ENCODE measurements around the gene SLC35D2. TPM values are rescaled to one million over a fixed set of nuclear protein-coding genes. Genes with fewer than 3 reads are reported as not detected.

Gene SLC35D2
- total and polyA plus RNA-seq, 7 experiments from 2014 or later = 6.1 to 20.2 (median 13.3) TPM

GRCh38 chr9:96340707-96341106, 42.8 kb downstream of the SLC35D2 start:
- DNase-seq (no peak), ATAC-seq (no peak)
- no peaks in the 10 kb centered on the region for H3K36me3 ChIP-seq (ENCODE audit: control insufficient read depth in 2 of 3, insufficient read depth in 3 of 3, low read length in 3 of 3)
- H3K4me3 Mint-ChIP-seq = no peak overlapping the region
- H3K27me3 ChIP-seq (ENCODE audit: control insufficient read depth in 2 of 2, insufficient read depth in 2 of 2, low read length in 2 of 2) = no peaks in the 10 kb centered on the region
- intact Hi-C loops (cut with micrococcal nuclease) = no loop called here
- H3K27me3 Mint-ChIP-seq = peaks cover 0 to 4% (median 0%) of the 10 kb centered on the region in 5 donors
- H3K9me3 ChIP-seq (ENCODE audit: control insufficient read depth in 2 of 3, low read length in 3 of 3) = no peaks in the 10 kb centered on the region
- no peak overlapping the region for H3K4me3 ChIP-seq (ENCODE audit: low read length)
- H3K27ac ChIP-seq (ENCODE audit: low read depth, low read length) = no peak overlapping the region
- no peak overlapping the region for H3K27ac Mint-ChIP-seq
- ChIA-PET POLR2A (interaction anchor here (0.6 kb wide), 1 partner anchor 319 kb away, joined by 3 read pairs; no protein-coding TSS in a partner anchor), CTCF (no interaction called here)
- H3K9me3 Mint-ChIP-seq = no peaks in the 10 kb centered on the region
- no peaks in the 10 kb centered on the region for H3K4me1 Mint-ChIP-seq
- H3K4me1 ChIP-seq (ENCODE audit: control insufficient read depth in 2 of 2, insufficient read depth in 2 of 2, low read length in 2 of 2) = no peaks in the 10 kb centered on the region
- H3K36me3 Mint-ChIP-seq = peaks cover 0 to 3% (median 0%) of the 10 kb centered on the region in 5 donors

DNA sequence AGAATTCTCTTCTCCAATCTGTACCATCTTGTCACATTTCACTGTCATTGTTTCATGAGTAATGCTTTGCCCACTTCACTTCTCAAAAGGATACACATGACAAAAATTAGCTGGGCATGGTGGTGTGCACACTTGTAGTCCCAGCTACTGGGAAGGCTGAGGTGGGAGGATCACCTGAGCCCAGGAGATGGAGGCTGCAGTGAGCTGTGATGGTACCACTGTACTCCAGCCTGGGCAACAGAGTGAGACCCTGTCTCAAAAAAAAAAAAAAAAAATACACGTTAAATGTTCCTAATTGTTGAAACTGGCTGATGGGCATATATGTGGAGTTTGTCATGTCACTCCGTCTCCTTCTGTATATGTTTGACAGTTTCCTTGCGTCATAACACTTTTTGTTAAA, 45.2 kb downstream of the SLC35D2 start:
- Histone ChIP-seq H3K36me3 (ENCODE audit: control insufficient read depth in 2 of 3, insufficient read depth in 3 of 3, low read length in 3 of 3) (no peaks in the 10 kb centered on the region), H3K9me3 (ENCODE audit: control insufficient read depth in 2 of 3, low read length in 3 of 3) (no peaks in the 10 kb centered on the region), H3K4me3 (ENCODE audit: low read length) (no peak overlapping the region), H3K27me3 (ENCODE audit: control insufficient read depth in 2 of 2, insufficient read depth in 2 of 2, low read length in 2 of 2) (no peaks in the 10 kb centered on the region), H3K4me1 (ENCODE audit: control insufficient read depth in 2 of 2, insufficient read depth in 2 of 2, low read length in 2 of 2) (no peaks in the 10 kb centered on the region), H3K27ac (ENCODE audit: low read depth, low read length) (no peak overlapping the region)
- no peaks in the 10 kb centered on the region for H3K4me1 Mint-ChIP-seq
- DNase-seq (no peak), ATAC-seq (no peak)
- POLR2A ChIA-PET = interaction anchor here (0.6 to 0.9 kb wide), 3 partner anchors 90 to 570 kb away, joined by 3 to 5 read pairs (median 3); no protein-coding TSS in a partner anchor
- H3K4me3 Mint-ChIP-seq = no peak overlapping the region
- no peak overlapping the region for H3K27ac Mint-ChIP-seq
- peaks cover 0 to 7% (median 5%) of the 10 kb centered on the region in 5 donors for H3K36me3 Mint-ChIP-seq
- CTCF ChIA-PET = interaction anchor here (0.6 kb wide), 1 partner anchor 397 kb away, joined by 3 read pairs; no protein-coding TSS in a partner anchor
- no peaks in the 10 kb centered on the region for H3K9me3 Mint-ChIP-seq
- H3K27me3 Mint-ChIP-seq = peaks cover 0 to 4% (median 0%) of the 10 kb centered on the region in 5 donors
- intact Hi-C loops (cut with micrococcal nuclease) = no loop called here

DNA sequence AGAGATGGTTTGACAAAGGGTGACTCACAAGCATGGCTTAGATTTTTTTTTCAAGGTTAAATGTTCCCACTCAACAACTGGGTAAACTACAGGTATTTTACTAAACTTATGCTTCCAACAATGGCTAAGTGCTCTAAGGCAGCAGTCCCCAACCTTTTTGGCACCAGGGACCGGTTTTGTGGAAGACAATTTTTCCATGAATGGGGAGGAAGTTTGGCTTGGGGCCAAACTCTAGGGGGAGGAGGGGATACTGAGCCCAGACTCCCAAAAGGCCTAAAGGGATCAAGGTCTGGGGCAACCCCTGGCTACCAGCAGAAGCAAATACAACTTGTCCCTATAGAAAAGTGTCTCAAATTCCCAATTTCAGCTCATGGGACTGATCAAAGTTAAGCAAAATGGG, 49.6 kb downstream of the SLC35D2 start:
- Histone ChIP-seq H3K9me3 (ENCODE audit: control insufficient read depth in 2 of 3, low read length in 3 of 3) (no peaks in the 10 kb centered on the region), H3K4me1 (ENCODE audit: control insufficient read depth in 2 of 2, insufficient read depth in 2 of 2, low read length in 2 of 2) (no peaks in the 10 kb centered on the region), H3K36me3 (ENCODE audit: control insufficient read depth in 2 of 3, insufficient read depth in 3 of 3, low read length in 3 of 3) (no peaks in the 10 kb centered on the region), H3K27ac (ENCODE audit: low read depth, low read length) (no peak overlapping the region), H3K4me3 (ENCODE audit: low read length) (no peak overlapping the region), H3K27me3 (ENCODE audit: control insufficient read depth in 2 of 2, insufficient read depth in 2 of 2, low read length in 2 of 2) (no peaks in the 10 kb centered on the region)
- ChIA-PET POLR2A (interaction anchor here (0.6 kb wide), 1 partner anchor 233 kb away, joined by 4 read pairs; no protein-coding TSS in a partner anchor), CTCF (interaction anchor here (0.6 kb wide), 1 partner anchor 16 kb away, joined by 3 read pairs; no protein-coding TSS in a partner anchor)
- Mint-ChIP-seq H3K27me3 (peaks cover 0 to 4% (median 0%) of the 10 kb centered on the region in 5 donors), H3K4me1 (no peaks in the 10 kb centered on the region), H3K9me3 (no peaks in the 10 kb centered on the region), H3K27ac (no peak overlapping the region), H3K4me3 (no peak overlapping the region), H3K36me3 (peaks cover 0 to 8% (median 4%) of the 10 kb centered on the region in 5 donors)
- DNase-seq (no peak), ATAC-seq (no peak)
- intact Hi-C loops (cut with micrococcal nuclease) = no loop called here

DNA sequence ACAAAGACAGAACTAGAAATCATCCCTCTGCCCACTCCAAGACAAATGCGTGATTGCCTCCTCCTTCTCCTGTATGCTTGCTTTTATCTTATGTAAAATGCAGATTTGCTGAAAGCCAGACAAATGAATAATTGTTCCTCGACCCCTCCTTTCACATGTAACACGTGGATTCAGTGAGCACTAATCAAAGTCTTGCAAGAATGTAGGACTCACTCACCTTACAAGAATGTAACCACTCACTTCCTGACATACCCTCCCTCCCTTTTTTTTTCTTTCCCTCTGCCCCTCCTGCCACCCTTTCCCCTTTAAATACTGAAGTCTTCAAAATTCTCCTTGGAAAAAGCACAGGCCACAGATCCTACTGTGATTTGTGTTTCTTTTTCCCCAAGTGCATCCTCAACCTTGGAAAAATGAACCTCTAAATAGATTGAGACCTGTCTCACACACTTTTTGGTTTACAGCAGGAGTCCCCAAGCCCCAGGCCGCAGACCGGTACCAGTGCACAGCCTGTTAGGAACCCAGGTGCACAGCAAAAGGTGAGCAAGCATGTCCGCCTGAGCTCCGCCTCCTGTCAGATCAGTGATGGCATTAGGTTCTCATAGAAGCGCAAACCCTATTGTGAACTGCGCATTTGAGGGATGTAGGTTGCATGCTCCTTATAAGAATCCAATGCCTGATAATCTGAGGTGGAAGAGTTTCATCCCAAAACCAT, 52.1 kb downstream of the SLC35D2 start:
- intact Hi-C loops (cut with micrococcal nuclease) = no loop called here
- POLR2A ChIA-PET = no interaction called here
- Histone ChIP-seq H3K27ac (ENCODE audit: low read depth, low read length) (no peak overlapping the region), H3K4me1 (ENCODE audit: control insufficient read depth in 2 of 2, insufficient read depth in 2 of 2, low read length in 2 of 2) (no peaks in the 10 kb centered on the region), H3K36me3 (ENCODE audit: control insufficient read depth in 2 of 3, insufficient read depth in 3 of 3, low read length in 3 of 3) (no peaks in the 10 kb centered on the region), H3K27me3 (ENCODE audit: control insufficient read depth in 2 of 2, insufficient read depth in 2 of 2, low read length in 2 of 2) (no peaks in the 10 kb centered on the region), H3K9me3 (ENCODE audit: control insufficient read depth in 2 of 3, low read length in 3 of 3) (no peaks in the 10 kb centered on the region), H3K4me3 (ENCODE audit: low read length) (no peak overlapping the region)
- CTCF ChIA-PET = no interaction called here
- ATAC-seq (no peak), DNase-seq (no peak)
- H3K9me3 Mint-ChIP-seq = no peaks in the 10 kb centered on the region
- H3K4me3 Mint-ChIP-seq = no peak overlapping the region
- H3K36me3 Mint-ChIP-seq = peaks cover 0 to 8% (median 4%) of the 10 kb centered on the region in 5 donors
- H3K27me3 Mint-ChIP-seq = peaks cover 0 to 4% (median 0%) of the 10 kb centered on the region in 5 donors
- no peaks in the 10 kb centered on the region for H3K4me1 Mint-ChIP-seq
- H3K27ac Mint-ChIP-seq = peak overlapping the region in 1 of 9 donors; percentile 19

DNA sequence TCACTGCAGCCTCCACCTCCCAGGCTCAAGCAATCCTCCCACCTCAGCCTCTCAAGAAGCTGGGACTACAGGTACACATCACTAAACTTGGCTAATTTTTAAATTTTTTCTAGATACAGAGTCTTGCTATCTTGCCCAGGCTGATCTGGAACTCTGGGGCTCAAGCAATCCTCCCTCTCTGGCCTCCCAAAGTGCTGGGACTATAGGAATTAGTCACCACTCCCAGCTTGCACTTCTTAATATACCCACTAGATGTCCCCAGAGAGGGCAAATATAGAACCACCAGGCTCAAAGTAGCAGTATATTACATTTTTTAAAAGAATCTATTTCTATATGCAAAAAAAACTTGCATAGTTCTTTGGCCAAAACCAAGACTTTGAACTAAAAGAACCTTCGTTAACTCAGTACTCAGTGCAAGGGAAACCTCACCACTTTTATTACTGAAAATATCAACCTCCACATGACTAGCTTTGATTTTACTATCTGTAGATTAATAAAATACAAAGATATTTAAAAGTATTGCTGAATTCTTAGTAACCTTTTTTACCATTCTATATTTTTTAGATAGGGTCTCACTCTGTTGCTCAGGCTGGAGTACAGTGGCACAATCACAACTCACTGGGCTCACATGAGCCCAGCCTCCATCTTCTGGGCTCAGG, 55.7 kb downstream of the SLC35D2 start:
- ChIA-PET CTCF (interaction anchor here (0.7 to 2.3 kb wide), 10 partner anchors 9 to 1695 kb away, joined by 3 to 7 read pairs (median 4); partner anchors contain the start of gene HABP4), POLR2A (interaction anchor here (0.7 to 1.7 kb wide), 4 partner anchors 70 to 239 kb away, joined by 3 to 9 read pairs (median 3); partner anchors contain the start of gene HABP4)
- intact Hi-C loops (cut with micrococcal nuclease) = loop anchor here (1.0 to 10.0 kb wide), 11 partner anchors 69 to 529 kb away; partner anchors contain the start of genes ZNF367 (in 1 of the 2) and ZNF510 (in 1 of the 2)
- peak; percentile 87 for ATAC-seq
- H3K4me3 ChIP-seq (ENCODE audit: low read length) = no peak overlapping the region
- H3K4me1 Mint-ChIP-seq = no peaks in the 10 kb centered on the region
- no peaks in the 10 kb centered on the region for H3K27me3 Mint-ChIP-seq
- H3K27me3 ChIP-seq (ENCODE audit: control insufficient read depth in 2 of 2, insufficient read depth in 2 of 2, low read length in 2 of 2) = no peaks in the 10 kb centered on the region
- no peaks in the 10 kb centered on the region for H3K4me1 ChIP-seq (ENCODE audit: control insufficient read depth in 2 of 2, insufficient read depth in 2 of 2, low read length in 2 of 2)
- DNase-seq = peak in 8 of 9 donors; percentile 18 to 70 (median 54)
- H3K9me3 Mint-ChIP-seq = no peaks in the 10 kb centered on the region
- H3K9me3 ChIP-seq (ENCODE audit: control insufficient read depth in 2 of 3, low read length in 3 of 3) = no peaks in the 10 kb centered on the region
- no peak overlapping the region for H3K27ac ChIP-seq (ENCODE audit: low read depth, low read length)
- no peaks in the 10 kb centered on the region for H3K36me3 ChIP-seq (ENCODE audit: control insufficient read depth in 2 of 3, insufficient read depth in 3 of 3, low read length in 3 of 3)
- H3K36me3 Mint-ChIP-seq = peaks cover 0 to 7% (median 0%) of the 10 kb centered on the region in 5 donors
- H3K4me3 Mint-ChIP-seq = no peak overlapping the region
- H3K27ac Mint-ChIP-seq = no peak overlapping the region

DNA sequence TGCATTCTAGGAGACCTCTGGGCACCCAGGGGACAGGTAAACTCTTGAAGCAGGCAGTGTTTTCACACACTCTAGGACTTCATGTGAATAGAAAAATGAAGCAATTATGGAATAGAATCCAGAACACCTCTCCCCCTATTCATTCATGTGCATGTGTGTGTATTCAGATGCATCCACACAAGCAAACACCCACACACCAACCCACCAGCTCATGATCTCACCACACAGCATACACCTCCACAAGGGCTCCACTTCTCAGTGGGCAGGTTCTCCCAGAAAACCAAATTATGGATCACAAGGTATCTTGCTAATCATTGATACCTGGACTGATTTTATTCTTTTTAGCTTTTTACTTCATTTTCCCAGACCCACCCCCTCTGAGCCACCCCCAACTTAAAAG, 60.3 kb downstream of the SLC35D2 start:
- no peak for ATAC-seq
- Histone ChIP-seq H3K27me3 (ENCODE audit: control insufficient read depth in 2 of 2, insufficient read depth in 2 of 2, low read length in 2 of 2) (no peaks in the 10 kb centered on the region), H3K36me3 (ENCODE audit: control insufficient read depth in 2 of 3, insufficient read depth in 3 of 3, low read length in 3 of 3) (no peaks in the 10 kb centered on the region), H3K27ac (ENCODE audit: low read depth, low read length) (no peak overlapping the region), H3K4me3 (ENCODE audit: low read length) (no peak overlapping the region), H3K9me3 (ENCODE audit: control insufficient read depth in 2 of 3, low read length in 3 of 3) (no peaks in the 10 kb centered on the region), H3K4me1 (ENCODE audit: control insufficient read depth in 2 of 2, insufficient read depth in 2 of 2, low read length in 2 of 2) (no peaks in the 10 kb centered on the region)
- no peak for DNase-seq
- ChIA-PET CTCF (no interaction called here), POLR2A (no interaction called here)
- intact Hi-C loops (cut with micrococcal nuclease) = loop anchor here in 1 of 2 donors (10.0 kb wide), 1 partner anchor 452 kb away; the partner anchor contains the start of gene ZNF510
- H3K4me3 Mint-ChIP-seq = no peak overlapping the region
- H3K9me3 Mint-ChIP-seq = no peaks in the 10 kb centered on the region
- no peaks in the 10 kb centered on the region for H3K27me3 Mint-ChIP-seq
- H3K4me1 Mint-ChIP-seq = no peaks in the 10 kb centered on the region
- no peak overlapping the region for H3K27ac Mint-ChIP-seq
- H3K36me3 Mint-ChIP-seq = peaks cover 0 to 7% (median 0%) of the 10 kb centered on the region in 5 donors

All from naive thymus-derived CD4-positive, alpha-beta T cell (primary cell).